Keratinocyte (primary cell): ENCODE measurements around the gene UMAD1. TPM values are rescaled to one million over a fixed set of nuclear protein-coding genes. Genes with fewer than 3 reads are reported as not detected.

Source experiments
- DNase-seq: peaks from one replicate; pipeline ENCODE4 v3.0.0-alpha.2; 2011; ENCODE audit warnings: low read depth, missing footprints, low spot score
- FAIRE-seq: peaks from 2 replicates; lab custom pipeline; 2011; peaks lifted over from hg19 to GRCh38; lab: Jason Lieb, UNC
- H2AFZ ChIP-seq: 2 replicates; pipeline ENCODE4 v1.6.0; 2012; ENCODE audit warnings: low read length, control low read depth, inconsistent platforms; ENCODE audit not compliant: control insufficient read depth
- H3K27ac ChIP-seq: 2 replicates; pipeline ENCODE4 v1.5.1; 2011; ENCODE audit warnings: low read length; ENCODE audit not compliant: control insufficient read depth, insufficient read depth
- H3K27me3 ChIP-seq: 3 replicates; pipeline ENCODE4 v1.6.0; 2011; ENCODE audit warnings: low read length; ENCODE audit not compliant: control insufficient read depth, insufficient read depth; ENCODE audit errors: extremely low read depth
- H3K36me3 ChIP-seq, 2 experiments: 2 replicates in 1 of 2; 3 replicates in 1 of 2; pipeline ENCODE4 v1.5.1; 2011; ENCODE audit warnings: low read length in 2 of 2, mild to moderate bottlenecking in 1 of 2; ENCODE audit not compliant: control insufficient read depth in 2 of 2, insufficient read depth in 2 of 2; ENCODE audit errors: extremely low read depth in 1 of 2
- H3K4me1 ChIP-seq: 3 replicates; pipeline ENCODE4 v1.5.1; 2011; ENCODE audit warnings: low read length; ENCODE audit not compliant: control insufficient read depth, insufficient read depth; ENCODE audit errors: extremely low read depth
- H3K4me2 ChIP-seq: 3 replicates; pipeline ENCODE4 v1.6.0; 2011; ENCODE audit warnings: low read depth, low read length; ENCODE audit not compliant: control insufficient read depth, insufficient read depth; ENCODE audit errors: extremely low read depth
- H3K4me3 ChIP-seq, 3 experiments: fragments of 200-600 bp in 1 of 3; sonication (generic) in 1 of 3; 2 replicates in 2 of 3; 3 replicates in 1 of 3; pipeline ENCODE4 v1.5.1; 2011 to 2016; ENCODE audit warnings: low read length in 3 of 3, mild to moderate bottlenecking in 3 of 3, control low read depth in 2 of 3, inconsistent platforms in 1 of 3, low read depth in 1 of 3, mixed read lengths in 1 of 3, mixed run types in 1 of 3, moderate library complexity in 1 of 3; ENCODE audit not compliant: control insufficient read depth in 2 of 3, insufficient read depth in 2 of 3; ENCODE audit errors: extremely low read depth in 1 of 3
- H3K79me2 ChIP-seq: 2 replicates; pipeline ENCODE4 v1.6.0; 2012; ENCODE audit warnings: low read length; ENCODE audit not compliant: control insufficient read depth, insufficient read depth
- H3K9ac ChIP-seq: 3 replicates; pipeline ENCODE4 v1.6.0; 2011; ENCODE audit warnings: low read length; ENCODE audit not compliant: control insufficient read depth, insufficient read depth; ENCODE audit errors: extremely low read depth
- H3K9me1 ChIP-seq: 3 replicates; pipeline ENCODE4 v1.6.0; 2011; ENCODE audit warnings: low read length; ENCODE audit not compliant: control insufficient read depth, insufficient read depth; ENCODE audit errors: extremely low read depth
- H3K9me3 ChIP-seq: 2 replicates; pipeline ENCODE4 v1.5.1; 2012; ENCODE audit warnings: low read depth, low read length; ENCODE audit not compliant: control insufficient read depth
- H4K20me1 ChIP-seq: 3 replicates; pipeline ENCODE4 v1.6.0; 2011; ENCODE audit warnings: low read length; ENCODE audit not compliant: control insufficient read depth, insufficient read depth; ENCODE audit errors: extremely low read depth
- EZH2 ChIP-seq: IDR thresholded peaks from one replicate; pipeline ENCODE4 v1.6.1; 2012; ENCODE audit warnings: inconsistent platforms, mild to moderate bottlenecking, low read length, moderate library complexity
- dilution Hi-C: fragments of 300-500 bp; cut with MboI; formaldehyde crosslinking; loops from one replicate; pipeline ENCODE4 v1.7.0; 2020; ENCODE audit warnings: low sequenced_read_pairs; ENCODE audit not compliant: extremely low pct_ligation_motif_present
- polyA plus RNA-seq, 5 experiments: library from polyadenylated mRNA; depleted of rRNA in 3 of 5; stranded (reverse) in 3 of 5; stranded (forward) in 1 of 5; unstranded in 1 of 5; fragments of >200 nt; gene quantifications; 1 replicate in 1 of 5; 2 replicates in 3 of 5; 3 replicates in 1 of 5; pipeline versions ENCODE4 v1.2.1 to v1.2.3, GENCODE V29; 2011 to 2012; ENCODE audit warnings: missing spikeins in 2 of 5, low read depth in 1 of 5, low replicate concordance in 1 of 5
- TF ChIP-seq, protein P1 (sequence below), 3 experiments: IDR thresholded peaks in 1 of 3; conservative IDR thresholded peaks in 1 of 3; optimal IDR thresholded peaks in 1 of 3; 2 replicates in 2 of 3; 3 replicates in 1 of 3; pipeline versions ENCODE3 to v1.5.1; 2011; ENCODE audit warnings: low read length in 3 of 3, mild to moderate bottlenecking in 3 of 3, moderate library complexity in 2 of 3, control low read depth in 1 of 3, inconsistent platforms in 1 of 3; ENCODE audit not compliant: insufficient read depth in 2 of 3; ENCODE audit errors: extremely low read depth in 1 of 3

UMAD1 gene
- polyA plus RNA-seq, 1 donor (not counting 4 experiments of a cell fraction or from before 2014, with no cell fraction given): 18.2 TPM

DNA sequence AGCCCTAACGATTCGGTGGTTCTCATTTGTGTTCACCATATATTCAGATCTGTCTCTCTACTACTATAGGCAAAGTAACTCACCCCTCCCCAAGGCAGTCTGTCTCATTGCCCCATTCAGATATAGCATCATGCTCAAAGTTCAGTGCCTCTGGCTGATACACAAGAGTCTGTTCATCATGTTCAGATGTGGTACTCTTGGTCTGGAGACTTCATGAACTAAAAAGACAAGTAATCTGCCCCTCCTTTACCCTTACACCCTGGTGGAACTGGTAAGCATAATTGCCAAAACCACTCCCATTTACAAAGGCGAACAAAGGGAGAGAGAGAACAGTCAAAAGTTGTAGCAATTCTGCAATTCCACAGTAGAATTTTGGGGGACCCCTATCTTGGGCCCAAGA is 29.9 kb downstream of the UMAD1 start:
- H3K9me3 ChIP-seq: no peaks in the 10 kb centered on the region
- H4K20me1 ChIP-seq: no peaks in the 10 kb centered on the region
- no peak overlapping the region for H3K27ac ChIP-seq
- no peak overlapping the region for H3K4me3 ChIP-seq
- H3K9ac ChIP-seq: no peak overlapping the region
- no peak overlapping the region for H2AFZ ChIP-seq
- H3K4me2 ChIP-seq: no peak overlapping the region
- no peak for FAIRE-seq
- no peaks in the 10 kb centered on the region for H3K4me1 ChIP-seq
- dilution Hi-C loops: no loop called here
- H3K36me3 ChIP-seq: no peaks in the 10 kb centered on the region
- no peaks in the 10 kb centered on the region for H3K79me2 ChIP-seq
- H3K27me3 ChIP-seq: no peaks in the 10 kb centered on the region
- H3K9me1 ChIP-seq: no peaks in the 10 kb centered on the region
- TF ChIP-seq EZH2: no peak
- TF ChIP-seq, protein P1, sequence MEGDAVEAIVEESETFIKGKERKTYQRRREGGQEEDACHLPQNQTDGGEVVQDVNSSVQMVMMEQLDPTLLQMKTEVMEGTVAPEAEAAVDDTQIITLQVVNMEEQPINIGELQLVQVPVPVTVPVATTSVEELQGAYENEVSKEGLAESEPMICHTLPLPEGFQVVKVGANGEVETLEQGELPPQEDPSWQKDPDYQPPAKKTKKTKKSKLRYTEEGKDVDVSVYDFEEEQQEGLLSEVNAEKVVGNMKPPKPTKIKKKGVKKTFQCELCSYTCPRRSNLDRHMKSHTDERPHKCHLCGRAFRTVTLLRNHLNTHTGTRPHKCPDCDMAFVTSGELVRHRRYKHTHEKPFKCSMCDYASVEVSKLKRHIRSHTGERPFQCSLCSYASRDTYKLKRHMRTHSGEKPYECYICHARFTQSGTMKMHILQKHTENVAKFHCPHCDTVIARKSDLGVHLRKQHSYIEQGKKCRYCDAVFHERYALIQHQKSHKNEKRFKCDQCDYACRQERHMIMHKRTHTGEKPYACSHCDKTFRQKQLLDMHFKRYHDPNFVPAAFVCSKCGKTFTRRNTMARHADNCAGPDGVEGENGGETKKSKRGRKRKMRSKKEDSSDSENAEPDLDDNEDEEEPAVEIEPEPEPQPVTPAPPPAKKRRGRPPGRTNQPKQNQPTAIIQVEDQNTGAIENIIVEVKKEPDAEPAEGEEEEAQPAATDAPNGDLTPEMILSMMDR (optimal IDR thresholded peaks at IDR 0.05 in 1 of 3, IDR thresholded peaks at IDR 0.05 in 1 of 3, conservative IDR thresholded peaks at IDR 0.05 in 1 of 3; ENCODE audit: extremely low read depth in 1 of 3, insufficient read depth in 2 of 3, low read length in 3 of 3): no peak
- DNase-seq: no peak

DNA sequence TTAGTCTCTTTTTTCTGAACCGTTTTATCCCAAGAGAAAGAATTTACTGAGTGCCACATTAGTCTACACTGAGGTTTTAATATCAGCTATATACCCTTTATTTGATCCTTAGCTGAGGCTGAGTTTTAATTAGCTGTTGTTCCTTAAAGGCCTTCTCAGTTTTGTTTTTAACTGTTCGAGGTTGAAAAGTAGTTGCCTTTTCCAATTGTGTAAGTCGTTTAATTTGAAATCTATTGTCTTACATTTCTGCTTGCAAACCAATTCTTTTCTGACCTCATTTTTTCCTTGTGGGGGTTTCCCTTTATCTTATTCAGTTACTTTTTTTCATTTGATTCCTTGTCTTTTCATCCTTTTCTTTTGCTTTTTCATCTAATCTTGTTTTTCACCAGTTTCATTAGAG is 30.8 kb downstream of the UMAD1 start:
- Histone ChIP-seq H3K36me3 (peaks cover 0 to 3% of the 10 kb centered on the region in 2 experiments), H2AFZ (no peak overlapping the region), H3K9me3 (no peaks in the 10 kb centered on the region), H3K4me1 (no peaks in the 10 kb centered on the region), H3K27me3 (no peaks in the 10 kb centered on the region), H3K4me3 (no peak overlapping the region), H3K9ac (no peak overlapping the region), H4K20me1 (no peaks in the 10 kb centered on the region), H3K79me2 (no peaks in the 10 kb centered on the region), H3K27ac (no peak overlapping the region), H3K4me2 (no peak overlapping the region), H3K9me1 (no peaks in the 10 kb centered on the region)
- DNase-seq (no peak), FAIRE-seq (no peak)
- dilution Hi-C loops: no loop called here
- no peak for TF ChIP-seq EZH2
- TF ChIP-seq, protein P1 (optimal IDR thresholded peaks at IDR 0.05 in 1 of 3, IDR thresholded peaks at IDR 0.05 in 1 of 3, conservative IDR thresholded peaks at IDR 0.05 in 1 of 3; ENCODE audit: extremely low read depth in 1 of 3, insufficient read depth in 2 of 3, low read length in 3 of 3): no peak
